ENCODE measurements around the gene EGFL7.

Gene EGFL7

DNA sequence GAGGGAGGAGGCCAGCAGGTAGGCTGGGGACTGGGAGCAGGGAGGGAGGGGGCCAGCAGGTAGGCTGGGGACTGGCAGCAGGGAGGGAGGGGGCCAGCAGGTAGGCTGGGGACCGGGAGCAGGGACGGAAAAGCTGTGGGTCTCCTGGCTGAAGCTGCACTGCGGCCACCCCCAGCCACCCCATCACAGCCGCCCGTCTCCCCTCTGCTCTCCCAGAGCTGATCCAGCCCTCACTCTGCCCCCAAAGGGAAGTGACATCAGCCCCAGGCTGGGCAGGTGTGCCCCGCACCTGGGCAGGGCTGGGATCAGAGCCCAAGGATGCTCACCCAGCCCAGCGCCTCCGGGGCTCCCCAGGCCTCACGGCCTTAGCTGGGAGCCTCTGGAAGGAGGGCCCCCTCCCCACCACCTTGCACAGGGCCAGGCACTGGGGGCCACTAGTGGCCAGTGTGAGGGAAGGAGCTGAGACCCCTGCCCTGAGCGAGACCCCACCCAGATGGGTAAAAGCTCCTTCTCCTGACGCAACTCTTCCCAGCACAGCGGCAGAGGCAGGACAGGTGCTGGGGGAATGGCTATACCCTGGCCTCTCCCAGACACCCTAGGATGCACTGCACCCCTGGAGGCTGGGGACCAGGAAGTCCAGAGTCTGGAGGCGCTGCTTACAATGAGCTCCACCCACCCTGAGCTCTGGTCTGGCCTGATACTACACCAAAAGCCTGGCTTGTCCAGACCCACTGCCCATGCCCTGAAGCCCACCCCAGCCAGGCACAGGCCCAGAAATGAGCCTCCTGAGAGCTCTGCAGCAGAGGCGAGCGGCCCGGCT lies 13.0 kb downstream of the EGFL7 start:
- WGBS, 2 experiments, result 88 to 91% methylated on average over 16 of the region's 16 CpGs
- Histone ChIP-seq H3K4me3 (ENCODE audit: insufficient read depth, low read depth, low read length) (no peak overlapping the region), H3K4me1 (ENCODE audit: control insufficient read depth, insufficient read depth, low read length) (peaks cover 5% of the 10 kb centered on the region), H3K27ac (ENCODE audit: insufficient read depth, low read depth, low read length, poor library complexity, severe bottlenecking) (no peak overlapping the region), H3K27me3 (ENCODE audit: control insufficient read depth, insufficient read depth, low read length, poor library complexity, severe bottlenecking) (no peaks in the 10 kb centered on the region), H3K36me3 (ENCODE audit: control insufficient read depth, insufficient read depth, low read length) (no peaks in the 10 kb centered on the region), H3K9me3 (ENCODE audit: control insufficient read depth, low read length) (no peaks in the 10 kb centered on the region)

DNA sequence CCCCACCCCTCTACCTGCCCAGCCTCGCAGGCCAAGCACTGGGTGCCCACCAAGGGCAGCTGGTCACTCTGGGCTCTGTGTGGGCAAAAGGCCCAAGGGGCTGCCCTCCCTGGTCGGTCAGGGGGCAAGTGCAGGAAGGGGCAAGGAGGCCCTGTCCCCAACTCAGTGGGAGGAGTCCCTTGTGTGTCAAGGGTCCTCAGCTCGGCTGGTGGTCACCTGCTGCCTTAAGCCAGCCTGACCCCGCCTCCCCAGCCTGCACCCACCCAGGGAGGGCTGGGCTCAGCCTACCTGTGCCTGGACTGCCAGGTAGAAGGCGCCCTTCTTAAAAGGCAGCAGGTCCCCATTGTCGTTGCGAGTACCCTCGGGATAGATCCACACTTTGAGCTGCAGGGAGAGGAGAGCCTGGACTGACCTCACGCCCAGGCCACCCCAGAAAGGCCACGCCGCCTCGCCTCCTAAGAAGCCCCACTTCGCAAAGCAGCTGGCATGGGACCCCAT lies 13.6 kb downstream of the EGFL7 start:
- 93% methylated on average over 13 of the region's 13 CpGs for WGBS, 2 experiments
- Histone ChIP-seq H3K9me3 (ENCODE audit: control insufficient read depth, low read length) (no peaks in the 10 kb centered on the region), H3K4me3 (ENCODE audit: insufficient read depth, low read depth, low read length) (no peak overlapping the region), H3K36me3 (ENCODE audit: control insufficient read depth, insufficient read depth, low read length) (no peaks in the 10 kb centered on the region), H3K4me1 (ENCODE audit: control insufficient read depth, insufficient read depth, low read length) (peaks cover 5% of the 10 kb centered on the region), H3K27me3 (ENCODE audit: control insufficient read depth, insufficient read depth, low read length, poor library complexity, severe bottlenecking) (no peaks in the 10 kb centered on the region), H3K27ac (ENCODE audit: insufficient read depth, low read depth, low read length, poor library complexity, severe bottlenecking) (no peak overlapping the region)

DNA sequence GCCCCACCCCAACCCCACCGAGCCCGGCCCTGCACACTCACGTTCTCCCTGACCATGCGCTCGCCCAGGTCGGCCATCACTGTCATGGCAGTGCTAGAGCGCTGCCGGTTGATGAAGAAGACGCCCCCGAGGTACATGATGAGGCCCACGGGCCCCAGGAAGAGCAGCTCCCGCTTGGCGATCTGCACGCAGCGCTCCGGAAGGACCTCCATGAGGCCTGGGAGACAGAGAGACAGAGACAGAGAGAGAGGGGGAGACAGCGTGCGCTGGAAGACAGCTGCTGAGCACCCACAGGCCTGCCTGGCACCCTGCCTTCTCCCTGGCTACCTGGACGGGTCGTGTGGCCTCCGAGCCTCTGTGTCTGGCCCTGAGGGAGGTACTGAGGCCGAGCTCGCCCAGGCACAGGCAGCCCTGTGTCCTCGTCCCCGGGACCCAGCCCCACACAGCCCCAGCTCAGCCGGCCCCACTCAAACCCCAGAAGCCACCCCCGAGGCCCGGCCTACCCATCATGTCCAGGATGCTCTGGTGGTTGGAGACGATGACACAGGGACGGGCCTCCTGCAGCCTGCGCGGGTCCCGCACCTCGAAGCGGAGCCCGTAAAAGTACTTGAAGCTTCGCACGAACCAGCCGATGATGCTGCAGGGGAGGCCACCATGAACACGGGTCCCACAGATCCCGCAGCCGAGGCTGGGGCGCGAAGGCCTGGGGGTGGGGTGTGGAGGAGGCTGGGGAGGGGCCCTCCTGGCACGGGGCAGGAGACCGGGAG lies 14.4 kb downstream of the EGFL7 start:
- H3K27ac ChIP-seq (ENCODE audit: insufficient read depth, low read depth, low read length, poor library complexity, severe bottlenecking), result no peak overlapping the region
- WGBS, 2 experiments, result 93 to 94% methylated on average over 45 of the region's 46 CpGs
- H3K4me3 ChIP-seq (ENCODE audit: insufficient read depth, low read depth, low read length), result no peak overlapping the region
- H3K9me3 ChIP-seq (ENCODE audit: control insufficient read depth, low read length), result no peaks in the 10 kb centered on the region
- no peaks in the 10 kb centered on the region for H3K36me3 ChIP-seq (ENCODE audit: control insufficient read depth, insufficient read depth, low read length)
- no peaks in the 10 kb centered on the region for H3K27me3 ChIP-seq (ENCODE audit: control insufficient read depth, insufficient read depth, low read length, poor library complexity, severe bottlenecking)
- peaks cover 10% of the 10 kb centered on the region for H3K4me1 ChIP-seq (ENCODE audit: control insufficient read depth, insufficient read depth, low read length)

DNA sequence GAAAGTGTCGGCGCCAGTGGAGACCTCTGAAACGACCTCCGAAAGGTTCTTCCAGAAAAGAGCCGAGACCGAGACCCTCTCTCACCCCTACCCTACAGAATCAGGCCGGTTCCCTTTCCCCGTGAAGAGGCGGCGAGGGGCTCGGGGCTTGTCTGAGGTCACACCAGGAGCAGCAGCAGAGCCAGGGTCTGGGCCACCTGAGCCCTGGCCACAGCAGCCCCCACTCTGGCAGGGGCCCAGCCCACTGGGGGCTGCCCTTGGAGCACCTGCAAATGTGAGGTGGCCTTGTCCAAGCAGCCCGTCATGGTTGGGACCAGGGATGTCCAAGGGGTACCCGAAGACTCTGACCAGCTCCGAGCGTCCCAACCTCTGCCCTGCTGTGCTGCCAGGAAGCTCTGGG lies 15.3 kb downstream of the EGFL7 start:
- Histone ChIP-seq H3K4me1 (ENCODE audit: control insufficient read depth, insufficient read depth, low read length) (peaks cover 11% of the 10 kb centered on the region), H3K27ac (ENCODE audit: insufficient read depth, low read depth, low read length, poor library complexity, severe bottlenecking) (no peak overlapping the region), H3K9me3 (ENCODE audit: control insufficient read depth, low read length) (no peaks in the 10 kb centered on the region), H3K27me3 (ENCODE audit: control insufficient read depth, insufficient read depth, low read length, poor library complexity, severe bottlenecking) (no peaks in the 10 kb centered on the region), H3K36me3 (ENCODE audit: control insufficient read depth, insufficient read depth, low read length) (no peaks in the 10 kb centered on the region), H3K4me3 (ENCODE audit: insufficient read depth, low read depth, low read length) (no peak overlapping the region)
- 95% methylated on average over 15 of the region's 15 CpGs for WGBS, 2 experiments

DNA sequence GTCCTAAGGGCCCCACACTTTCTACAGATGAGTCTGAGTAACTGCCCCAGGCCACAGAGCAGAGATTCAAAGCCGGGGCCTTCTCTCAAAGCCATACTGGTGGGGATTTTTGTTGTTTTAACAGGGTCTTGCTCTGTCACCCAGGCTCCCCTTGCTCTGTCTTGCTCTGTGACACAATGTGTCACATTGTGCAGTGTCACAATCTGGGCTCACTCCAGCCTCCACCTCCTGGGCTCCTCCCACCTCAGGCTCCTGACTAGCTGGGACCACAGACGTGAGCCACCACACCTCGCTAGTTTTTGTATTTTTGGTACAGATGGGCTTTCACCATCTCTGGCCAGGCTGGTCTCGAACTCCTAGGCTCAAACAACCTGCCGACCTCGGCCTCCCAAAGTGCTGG lies 15.9 kb downstream of the EGFL7 start:
- Histone ChIP-seq H3K4me3 (ENCODE audit: insufficient read depth, low read depth, low read length) (no peak overlapping the region), H3K27ac (ENCODE audit: insufficient read depth, low read depth, low read length, poor library complexity, severe bottlenecking) (no peak overlapping the region), H3K36me3 (ENCODE audit: control insufficient read depth, insufficient read depth, low read length) (no peaks in the 10 kb centered on the region), H3K9me3 (ENCODE audit: control insufficient read depth, low read length) (no peaks in the 10 kb centered on the region), H3K27me3 (ENCODE audit: control insufficient read depth, insufficient read depth, low read length, poor library complexity, severe bottlenecking) (peaks cover 1% of the 10 kb centered on the region), H3K4me1 (ENCODE audit: control insufficient read depth, insufficient read depth, low read length) (peaks cover 11% of the 10 kb centered on the region)
- 88 to 89% methylated on average over 6 of the region's 6 CpGs for WGBS, 2 experiments

DNA sequence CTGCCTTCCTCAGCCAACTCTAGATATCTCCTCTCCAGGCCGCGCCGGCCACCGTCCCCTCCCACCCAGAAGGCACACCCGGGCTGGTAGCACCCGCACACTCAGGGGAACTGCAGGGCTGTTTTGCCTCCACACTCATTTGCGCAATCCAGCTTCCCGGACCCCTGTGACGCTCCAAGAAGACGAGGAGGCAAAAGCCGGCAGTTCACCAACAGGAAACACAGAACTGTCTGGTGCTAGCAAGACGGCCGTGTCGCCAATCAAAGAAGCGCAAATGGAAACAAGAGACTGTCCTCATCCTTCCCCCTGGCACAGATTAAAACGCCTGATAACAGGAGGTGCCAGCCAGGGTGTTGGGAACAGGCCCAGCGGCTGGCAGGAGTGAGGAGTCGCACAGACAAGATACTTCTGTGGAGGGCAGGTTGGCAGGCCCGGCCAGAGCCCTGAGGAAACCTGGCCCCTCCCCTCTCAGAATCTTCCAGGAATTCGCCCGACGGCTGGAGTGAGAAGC lies 16.8 kb downstream of the EGFL7 start:
- peaks cover 5% of the 10 kb centered on the region for H3K27me3 ChIP-seq (ENCODE audit: control insufficient read depth, insufficient read depth, low read length, poor library complexity, severe bottlenecking)
- 84 to 87% methylated on average over 22 of the region's 22 CpGs for WGBS, 2 experiments
- no peak overlapping the region for H3K4me3 ChIP-seq (ENCODE audit: insufficient read depth, low read depth, low read length)
- no peaks in the 10 kb centered on the region for H3K36me3 ChIP-seq (ENCODE audit: control insufficient read depth, insufficient read depth, low read length)
- H3K27ac ChIP-seq (ENCODE audit: insufficient read depth, low read depth, low read length, poor library complexity, severe bottlenecking), result no peak overlapping the region
- peaks cover 11% of the 10 kb centered on the region for H3K4me1 ChIP-seq (ENCODE audit: control insufficient read depth, insufficient read depth, low read length)
- H3K9me3 ChIP-seq (ENCODE audit: control insufficient read depth, low read length), result no peaks in the 10 kb centered on the region

DNA sequence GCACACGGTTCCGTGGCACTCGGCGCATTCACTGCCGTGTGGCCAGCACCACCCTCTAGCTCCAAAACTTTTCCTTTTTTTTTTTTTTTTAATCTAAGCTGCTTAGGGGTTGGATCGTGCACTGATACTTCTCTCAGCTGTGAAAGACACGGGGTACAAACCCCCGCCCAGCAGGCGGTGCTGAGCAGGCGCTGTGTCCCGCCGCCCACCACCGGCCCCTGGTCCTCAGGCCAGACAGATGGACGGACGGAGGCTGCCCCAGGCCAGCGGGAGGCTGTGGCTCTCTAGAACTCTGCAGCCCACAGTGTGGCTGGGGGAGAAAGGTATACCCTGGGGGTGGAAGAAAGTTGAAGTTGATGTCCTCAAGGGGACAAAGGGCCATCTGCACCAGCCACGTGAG lies 18.3 kb downstream of the EGFL7 start:
- H3K27ac ChIP-seq (ENCODE audit: insufficient read depth, low read depth, low read length, poor library complexity, severe bottlenecking), result no peak overlapping the region
- H3K4me1 ChIP-seq (ENCODE audit: control insufficient read depth, insufficient read depth, low read length), result peaks cover 20% of the 10 kb centered on the region
- H3K4me3 ChIP-seq (ENCODE audit: insufficient read depth, low read depth, low read length), result no peak overlapping the region
- no peaks in the 10 kb centered on the region for H3K9me3 ChIP-seq (ENCODE audit: control insufficient read depth, low read length)
- H3K36me3 ChIP-seq (ENCODE audit: control insufficient read depth, insufficient read depth, low read length), result no peaks in the 10 kb centered on the region
- 92 to 93% methylated on average over 17 of the region's 17 CpGs for WGBS, 2 experiments
- H3K27me3 ChIP-seq (ENCODE audit: control insufficient read depth, insufficient read depth, low read length, poor library complexity, severe bottlenecking), result peaks cover 20% of the 10 kb centered on the region

DNA sequence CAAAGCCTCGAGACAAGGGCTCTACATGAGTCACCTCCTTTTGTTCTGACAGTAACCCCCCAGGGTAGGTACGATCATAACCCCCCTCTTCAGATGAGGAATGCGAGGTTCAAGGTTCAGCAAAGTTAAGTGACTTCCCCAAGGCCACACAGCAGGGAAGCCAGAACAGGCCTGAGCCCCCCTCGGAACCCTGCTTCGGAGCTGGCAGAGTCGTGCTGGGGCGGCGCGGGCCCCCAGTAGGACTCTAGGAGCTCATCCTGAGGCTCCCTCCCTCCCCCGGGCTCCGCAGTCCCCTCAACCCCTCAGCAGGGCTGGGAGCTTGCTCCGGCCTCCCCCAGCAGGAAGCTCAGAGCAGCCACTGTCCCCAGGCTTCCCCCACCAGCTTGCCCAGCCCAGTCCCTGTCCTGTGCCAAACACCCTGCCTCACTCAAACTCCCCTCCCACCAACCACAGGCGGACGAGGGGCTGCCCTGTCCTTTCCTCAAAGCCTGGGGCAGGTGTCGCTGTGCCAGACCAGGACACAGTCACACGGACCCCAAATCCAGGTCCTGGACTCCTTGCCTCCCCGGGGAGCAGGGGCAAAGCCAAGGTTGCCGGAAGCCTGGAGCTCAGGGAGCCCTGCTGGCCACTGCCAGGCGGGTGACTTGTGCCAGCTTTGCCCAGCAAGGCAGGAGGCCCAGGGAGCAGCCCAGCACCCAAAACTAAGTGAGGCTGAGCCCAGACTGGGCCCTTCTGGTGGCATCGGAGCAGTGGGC lies 19.4 kb downstream of the EGFL7 start:
- no peaks in the 10 kb centered on the region for H3K36me3 ChIP-seq (ENCODE audit: control insufficient read depth, insufficient read depth, low read length)
- no peak overlapping the region for H3K27ac ChIP-seq (ENCODE audit: insufficient read depth, low read depth, low read length, poor library complexity, severe bottlenecking)
- H3K27me3 ChIP-seq (ENCODE audit: control insufficient read depth, insufficient read depth, low read length, poor library complexity, severe bottlenecking), result peaks cover 31% of the 10 kb centered on the region
- H3K4me1 ChIP-seq (ENCODE audit: control insufficient read depth, insufficient read depth, low read length), result peaks cover 25% of the 10 kb centered on the region
- H3K4me3 ChIP-seq (ENCODE audit: insufficient read depth, low read depth, low read length), result no peak overlapping the region
- H3K9me3 ChIP-seq (ENCODE audit: control insufficient read depth, low read length), result no peaks in the 10 kb centered on the region
- WGBS, 2 experiments, result 77 to 78% methylated on average over 20 of the region's 20 CpGs

DNA sequence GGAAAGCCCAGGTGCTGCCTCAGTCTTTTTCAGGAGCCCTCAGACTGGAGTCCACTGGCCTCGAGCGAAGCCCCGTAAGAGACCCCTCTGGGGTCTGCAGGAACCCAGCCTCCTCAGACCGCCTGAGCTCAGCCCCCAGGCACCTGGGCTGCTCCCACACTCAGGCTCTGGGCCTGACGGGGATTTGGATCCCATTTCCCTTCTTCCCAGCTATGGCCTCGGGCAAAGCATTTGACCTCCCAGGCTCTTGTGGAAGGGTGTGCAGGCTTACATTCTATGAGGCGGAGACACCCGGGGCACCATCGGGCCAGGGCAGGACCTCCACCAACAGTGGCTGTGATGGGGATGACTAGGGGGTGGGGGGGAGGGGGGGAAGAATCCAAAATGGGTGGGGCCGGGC lies 20.0 kb downstream of the EGFL7 start:
- H3K4me3 ChIP-seq (ENCODE audit: insufficient read depth, low read depth, low read length), result no peak overlapping the region
- H3K27ac ChIP-seq (ENCODE audit: insufficient read depth, low read depth, low read length, poor library complexity, severe bottlenecking), result no peak overlapping the region
- peaks cover 25% of the 10 kb centered on the region for H3K4me1 ChIP-seq (ENCODE audit: control insufficient read depth, insufficient read depth, low read length)
- 82 to 88% methylated on average over 10 of the region's 10 CpGs for WGBS, 2 experiments
- H3K36me3 ChIP-seq (ENCODE audit: control insufficient read depth, insufficient read depth, low read length), result no peaks in the 10 kb centered on the region
- H3K9me3 ChIP-seq (ENCODE audit: control insufficient read depth, low read length), result no peaks in the 10 kb centered on the region
- peaks cover 37% of the 10 kb centered on the region for H3K27me3 ChIP-seq (ENCODE audit: control insufficient read depth, insufficient read depth, low read length, poor library complexity, severe bottlenecking)
